ENCODE data around the gene SIK3. TPM values are rescaled to one million over a fixed set of nuclear protein-coding genes. Genes with fewer than 3 reads are reported as not detected.
"Not testable (repeated sequence)": the region's sequence is repeated elsewhere in the genome, so short reads cannot be mapped to it uniquely, and the experiment has no call there.

The SIK3 gene
- total RNA-seq, 1 experiment from 2014 or later: 14.5 TPM

DNA sequence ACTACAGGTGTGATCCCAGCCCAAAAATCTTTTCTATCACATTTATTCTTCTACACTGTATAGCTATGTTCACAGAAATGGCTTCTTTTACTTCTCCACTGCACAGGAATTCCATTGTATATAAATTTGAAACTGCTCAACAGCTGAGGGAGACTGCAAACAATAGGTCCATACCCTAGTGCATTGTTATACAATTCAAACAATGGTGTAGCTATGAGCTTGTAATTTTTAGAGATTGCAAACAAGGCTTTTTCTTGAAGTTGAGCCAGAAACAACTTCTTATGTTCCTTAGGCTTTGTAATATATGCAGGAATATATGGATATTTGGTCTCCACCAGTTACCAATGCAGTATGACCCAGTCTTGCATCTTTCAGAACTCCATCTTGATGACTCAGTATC lies 19.5 kb upstream of the SIK3 start:
- TF ChIP-seq, protein P1, sequence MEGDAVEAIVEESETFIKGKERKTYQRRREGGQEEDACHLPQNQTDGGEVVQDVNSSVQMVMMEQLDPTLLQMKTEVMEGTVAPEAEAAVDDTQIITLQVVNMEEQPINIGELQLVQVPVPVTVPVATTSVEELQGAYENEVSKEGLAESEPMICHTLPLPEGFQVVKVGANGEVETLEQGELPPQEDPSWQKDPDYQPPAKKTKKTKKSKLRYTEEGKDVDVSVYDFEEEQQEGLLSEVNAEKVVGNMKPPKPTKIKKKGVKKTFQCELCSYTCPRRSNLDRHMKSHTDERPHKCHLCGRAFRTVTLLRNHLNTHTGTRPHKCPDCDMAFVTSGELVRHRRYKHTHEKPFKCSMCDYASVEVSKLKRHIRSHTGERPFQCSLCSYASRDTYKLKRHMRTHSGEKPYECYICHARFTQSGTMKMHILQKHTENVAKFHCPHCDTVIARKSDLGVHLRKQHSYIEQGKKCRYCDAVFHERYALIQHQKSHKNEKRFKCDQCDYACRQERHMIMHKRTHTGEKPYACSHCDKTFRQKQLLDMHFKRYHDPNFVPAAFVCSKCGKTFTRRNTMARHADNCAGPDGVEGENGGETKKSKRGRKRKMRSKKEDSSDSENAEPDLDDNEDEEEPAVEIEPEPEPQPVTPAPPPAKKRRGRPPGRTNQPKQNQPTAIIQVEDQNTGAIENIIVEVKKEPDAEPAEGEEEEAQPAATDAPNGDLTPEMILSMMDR (conservative IDR thresholded peaks at IDR 0.05; ENCODE audit: low read depth, low read length): no peak
- no peak for TF ChIP-seq EZH2phosphoT487 (IDR thresholded peaks at IDR 0.05; ENCODE audit: borderline replicate concordance, low read length)
- H3K79me2 ChIP-seq (ENCODE audit: low read length): no peaks in the 10 kb centered on the region
- H3K9me2 ChIP-seq (replicated peaks; ENCODE audit: low read length): no peaks in the 10 kb centered on the region
- intact Hi-C loops (cut with micrococcal nuclease): no loop called here
- H3K4me2 ChIP-seq (ENCODE audit: low read length): no peak overlapping the region
- H3K9ac ChIP-seq (ENCODE audit: low read length): no peak overlapping the region
- ChIA-PET POLR2A (ENCODE audit: unreplicated experiment) (no interaction called here), CTCF (no interaction called here)
- no peaks in the 10 kb centered on the region for H3K4me1 ChIP-seq (ENCODE audit: insufficient read depth, low read length)
- no TSS peak for BruUV-seq (replicated peaks)
- no peak overlapping the region for H3K27ac ChIP-seq (ENCODE audit: low read length)
- no peak overlapping the region for H2AFZ ChIP-seq (ENCODE audit: low read length)
- H3K9me3 ChIP-seq (ENCODE audit: low read length): no peaks in the 10 kb centered on the region
- H3K27me3 ChIP-seq (ENCODE audit: low read length): no peaks in the 10 kb centered on the region
- H4K20me1 ChIP-seq (ENCODE audit: low read length): no peaks in the 10 kb centered on the region
- ATAC-seq (no peak), DNase-seq (no peak)
- no peaks in the 10 kb centered on the region for H3F3A ChIP-seq (ENCODE audit: low read length, unreplicated experiment)
- no peaks in the 10 kb centered on the region for H3K36me3 ChIP-seq (ENCODE audit: low read depth, low read length)
- H3K4me3 ChIP-seq (ENCODE audit: low read length): no peak overlapping the region

DNA sequence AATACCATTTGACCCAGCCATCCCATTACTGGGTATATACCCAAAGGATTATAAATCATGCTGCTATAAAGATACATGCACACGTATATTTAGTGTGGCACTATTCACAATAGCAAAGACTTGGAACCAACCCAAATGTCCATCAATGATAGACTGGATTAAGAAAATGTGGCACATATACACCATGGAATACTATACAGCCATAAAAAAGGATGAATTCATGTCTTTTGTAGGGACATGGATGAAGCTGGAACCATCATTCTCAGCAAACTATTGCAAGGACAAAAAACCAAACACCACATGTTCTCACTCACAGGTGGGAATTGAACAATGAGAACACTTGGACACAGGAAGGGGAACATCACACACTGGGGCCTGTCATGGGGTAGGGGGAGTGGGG lies 14.7 kb upstream of the SIK3 start:
- DNase-seq; intact Hi-C loops (cut with micrococcal nuclease); POLR2A ChIA-PET (ENCODE audit: unreplicated experiment): not testable (repeated sequence)

DNA sequence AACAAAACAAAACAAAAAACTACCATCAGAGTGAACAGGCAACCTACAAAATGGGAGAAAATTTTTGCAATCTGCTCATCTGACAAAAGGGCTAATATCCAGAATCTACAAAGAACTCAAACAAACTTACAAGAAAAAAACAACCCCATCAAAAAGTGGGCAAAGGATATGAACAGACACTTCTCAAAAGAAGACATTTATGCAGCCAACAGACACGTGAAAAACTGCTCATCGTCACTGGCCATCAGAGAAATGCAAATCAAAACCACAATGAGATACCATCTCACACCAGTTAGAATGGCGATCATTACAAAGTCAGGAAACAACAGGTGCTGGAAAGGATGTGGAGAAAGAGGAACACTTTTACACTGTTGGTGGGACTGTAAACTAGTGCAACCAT lies 14.3 kb upstream of the SIK3 start:
- H3F3A ChIP-seq (ENCODE audit: low read length, unreplicated experiment); H3K4me3 ChIP-seq (ENCODE audit: low read length); DNase-seq; H3K79me2 ChIP-seq (ENCODE audit: low read length); POLR2A ChIA-PET (ENCODE audit: unreplicated experiment); H4K20me1 ChIP-seq (ENCODE audit: low read length); H3K9ac ChIP-seq (ENCODE audit: low read length); ATAC-seq; intact Hi-C loops (cut with micrococcal nuclease); H2AFZ ChIP-seq (ENCODE audit: low read length); H3K4me1 ChIP-seq (ENCODE audit: insufficient read depth, low read length); CTCF ChIA-PET; H3K36me3 ChIP-seq (ENCODE audit: low read depth, low read length); H3K9me3 ChIP-seq (ENCODE audit: low read length); H3K9me2 ChIP-seq (replicated peaks; ENCODE audit: low read length); H3K4me2 ChIP-seq (ENCODE audit: low read length); H3K27me3 ChIP-seq (ENCODE audit: low read length); H3K27ac ChIP-seq (ENCODE audit: low read length); BruUV-seq (replicated peaks): not testable (repeated sequence)

More for the DNA sequence above, 14.7 kb upstream of the SIK3 start:
- H3F3A ChIP-seq (ENCODE audit: low read length, unreplicated experiment); H3K4me3 ChIP-seq (ENCODE audit: low read length); H3K4me2 ChIP-seq (ENCODE audit: low read length); H3K9me2 ChIP-seq (replicated peaks; ENCODE audit: low read length); H3K9me3 ChIP-seq (ENCODE audit: low read length); BruUV-seq (replicated peaks); H3K79me2 ChIP-seq (ENCODE audit: low read length); H3K9ac ChIP-seq (ENCODE audit: low read length); H3K27ac ChIP-seq (ENCODE audit: low read length); H2AFZ ChIP-seq (ENCODE audit: low read length); CTCF ChIA-PET; H4K20me1 ChIP-seq (ENCODE audit: low read length); H3K27me3 ChIP-seq (ENCODE audit: low read length); H3K36me3 ChIP-seq (ENCODE audit: low read depth, low read length); ATAC-seq; H3K4me1 ChIP-seq (ENCODE audit: insufficient read depth, low read length): not testable (repeated sequence)

DNA sequence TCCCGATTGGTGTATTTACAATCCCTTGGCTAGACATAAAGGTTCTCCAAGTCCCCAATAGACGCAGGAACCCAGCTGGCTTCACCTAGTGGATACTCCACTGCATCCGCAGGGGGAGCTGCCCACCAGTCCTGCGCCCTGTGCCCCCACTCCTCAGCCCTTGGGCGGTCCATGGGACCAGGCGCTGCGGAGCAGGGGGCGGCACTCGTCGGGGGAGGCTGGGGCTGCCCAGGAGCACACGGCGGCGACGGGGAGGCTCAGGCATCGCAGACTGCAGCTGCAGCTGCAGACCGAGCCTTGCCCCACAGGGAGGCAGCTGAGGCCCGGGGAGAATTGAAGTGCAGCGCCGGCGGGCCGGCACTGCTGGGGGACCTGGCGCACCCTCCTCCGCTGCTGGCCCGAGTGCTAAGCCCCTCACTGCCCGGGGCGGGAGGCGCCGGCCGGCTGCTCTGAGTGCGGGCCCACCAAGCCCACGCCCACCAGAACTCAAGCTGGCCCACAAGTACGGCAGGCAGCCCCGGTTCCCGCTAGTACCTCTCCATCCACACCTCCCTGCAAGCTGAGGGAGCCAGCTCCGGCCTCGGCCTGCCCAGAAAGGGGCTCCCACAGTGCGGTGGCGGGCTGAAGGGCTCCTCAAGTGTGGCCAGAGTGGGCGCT lies 12.2 kb upstream of the SIK3 start:
- CTCF ChIA-PET: no interaction called here
- TF ChIP-seq, protein P1 (conservative IDR thresholded peaks at IDR 0.05; ENCODE audit: low read depth, low read length): no peak
- TF ChIP-seq EZH2phosphoT487 (IDR thresholded peaks at IDR 0.05; ENCODE audit: borderline replicate concordance, low read length): no peak
- no peak for TF ChIP-seq EZH2 (IDR thresholded peaks at IDR 0.05; ENCODE audit: low read length, unreplicated experiment)
- Histone ChIP-seq H2AFZ (ENCODE audit: low read length) (no peak overlapping the region), H3K79me2 (ENCODE audit: low read length) (no peaks in the 10 kb centered on the region), H3K27me3 (ENCODE audit: low read length) (no peaks in the 10 kb centered on the region), H3K9ac (ENCODE audit: low read length) (no peak overlapping the region), H3K4me3 (ENCODE audit: low read length) (no peak overlapping the region), H3K9me3 (ENCODE audit: low read length) (no peaks in the 10 kb centered on the region), H3K4me1 (ENCODE audit: insufficient read depth, low read length) (peaks cover 3% of the 10 kb centered on the region; the same call in 1 of the 2 replicates), H3K36me3 (ENCODE audit: low read depth, low read length) (no peaks in the 10 kb centered on the region), H3K9me2 (replicated peaks; ENCODE audit: low read length) (no peaks in the 10 kb centered on the region), H4K20me1 (ENCODE audit: low read length) (no peaks in the 10 kb centered on the region), H3K4me2 (ENCODE audit: low read length) (no peak overlapping the region), H3K27ac (ENCODE audit: low read length) (no peak overlapping the region), H3F3A (ENCODE audit: low read length, unreplicated experiment) (no peaks in the 10 kb centered on the region)
- POLR2A ChIA-PET (ENCODE audit: unreplicated experiment): no interaction called here
- ATAC-seq: no peak
- intact Hi-C loops (cut with micrococcal nuclease): no loop called here
- BruUV-seq (replicated peaks): no TSS peak
- DNase-seq: no peak
